Erythroblast (primary cell): ENCODE measurements around the gene GPR162.

Experiments used
- GATA1 ChIP-seq: IDR thresholded peaks from 2 replicates; pipeline ENCODE4 v1.6.1; 2011; ENCODE audit warnings: low read depth, mild to moderate bottlenecking, control low read depth, low read length, moderate library complexity
- POLR2A ChIP-seq: IDR thresholded peaks from 2 replicates; pipeline ENCODE4 v1.6.1; 2011; ENCODE audit warnings: mild to moderate bottlenecking, low read length

GRCh38 chr12:6861391-6861790, 39.8 kb downstream of the GPR162 start:
- TF ChIP-seq POLR2A (no peak), GATA1 (no peak)
